ENCODE results near the gene TMEM18. TPM values are rescaled to one million over a fixed set of nuclear protein-coding genes. Genes with fewer than 3 reads are reported as not detected.

The TMEM18 gene
- total RNA-seq, 1 experiment from 2014 or later, result 33.5 TPM

- RAD21 ChIA-PET (ENCODE audit: low non-redundant PET in 1 of 2, low total read pairs in 2 of 2, uncharacterized antibody in 2 of 2, unreplicated experiment in 2 of 2), result no interaction called here
These were observed 12.8 kb upstream of the TMEM18 start for GRCh38 chr2:689877-690510.

More at GRCh38 chr2:689877-690510, 12.8 kb upstream of the TMEM18 start:
- Histone ChIP-seq H3K79me2 (ENCODE audit: insufficient read depth, low read length) (no peaks in the 10 kb centered on the region), H3K4me2 (ENCODE audit: low read length) (no peak overlapping the region), H3K4me3 (replicated peaks in 1 of 2; ENCODE audit: low read depth in 1 of 2, low read length in 2 of 2) (no peak overlapping the region), H3K36me3 (ENCODE audit: control insufficient read depth in 1 of 2, insufficient read depth in 2 of 2, low read length in 2 of 2) (no peaks in the 10 kb centered on the region), H3K27me3 (ENCODE audit: insufficient read depth, low read length) (no peaks in the 10 kb centered on the region), H3K9me2 (ENCODE audit: insufficient read depth) (no peaks in the 10 kb centered on the region), H3K9ac (ENCODE audit: low read length) (no peak overlapping the region), H4K20me1 (ENCODE audit: insufficient read depth) (no peaks in the 10 kb centered on the region), H3K27ac (ENCODE audit: low read depth, low read length) (no peak overlapping the region), H2AFZ (ENCODE audit: low read depth, low read length, poor library complexity, severe bottlenecking) (no peak overlapping the region), H3K9me3 (ENCODE audit: control insufficient read depth in 1 of 2, insufficient read depth in 1 of 2, low read depth in 1 of 2, low read length in 2 of 2) (peaks cover 0 to 5% of the 10 kb centered on the region in 2 experiments; a peak in 1 of 4 replicates), H3K4me1 (ENCODE audit: control insufficient read depth in 1 of 2, insufficient read depth in 2 of 2, low read length in 2 of 2) (no peaks in the 10 kb centered on the region; a peak in 1 of 4 replicates)
- ChIA-PET CTCF (no interaction called here), POLR2A (no interaction called here)
- intact Hi-C loops (cut with micrococcal nuclease), result no loop called here
- DNase-seq (ENCODE audit: low read depth, low spot score) (no peak), ATAC-seq (no peak)
- TF ChIP-seq ZFX (IDR thresholded peaks at IDR 0.05) (no peak), CTCF (IDR thresholded peaks at IDR 0.05 in 2 of 3, conservative IDR thresholded peaks at IDR 0.05 in 1 of 3; ENCODE audit: borderline replicate concordance in 1 of 3, insufficient read depth in 1 of 3, low read depth in 2 of 3, low read length in 2 of 3) (no peak), YY1 (IDR thresholded peaks at IDR 0.05; ENCODE audit: extremely low read depth, insufficient replicate concordance, low read depth, low read length) (no peak), POLR2AphosphoS5 (IDR thresholded peaks at IDR 0.05; ENCODE audit: low read depth, low read length) (no peak), RAD21 (IDR thresholded peaks at IDR 0.05; ENCODE audit: low read depth) (no peak), SRF (IDR thresholded peaks at IDR 0.05; ENCODE audit: low read depth) (no peak), CBX3 (IDR thresholded peaks at IDR 0.05; ENCODE audit: low read depth) (no peak), ZBTB33 (IDR thresholded peaks at IDR 0.05; ENCODE audit: extremely low read depth, insufficient replicate concordance, low read length) (no peak), FOSL1 (IDR thresholded peaks at IDR 0.05; ENCODE audit: low read depth) (no peak), EZH2phosphoT487 (IDR thresholded peaks at IDR 0.05; ENCODE audit: borderline replicate concordance) (no peak), ZNF274 (IDR thresholded peaks at IDR 0.05; ENCODE audit: low read depth, low read length) (no peak), ATF3 (IDR thresholded peaks at IDR 0.05) (no peak), JUND (IDR thresholded peaks at IDR 0.05) (no peak), SIN3A (IDR thresholded peaks at IDR 0.05; ENCODE audit: low read depth) (no peak), TCF7L2 (IDR thresholded peaks at IDR 0.05; ENCODE audit: borderline replicate concordance, extremely low read depth, insufficient read depth, insufficient read length) (no peak), SP1 (IDR thresholded peaks at IDR 0.05; ENCODE audit: low read depth) (no peak), POLR2A (IDR thresholded peaks at IDR 0.05; ENCODE audit: borderline replicate concordance, extremely low read depth, insufficient read depth, insufficient read length) (no peak), EGR1 (IDR thresholded peaks at IDR 0.05; ENCODE audit: low read depth) (no peak)
- TF ChIP-seq, protein P1, sequence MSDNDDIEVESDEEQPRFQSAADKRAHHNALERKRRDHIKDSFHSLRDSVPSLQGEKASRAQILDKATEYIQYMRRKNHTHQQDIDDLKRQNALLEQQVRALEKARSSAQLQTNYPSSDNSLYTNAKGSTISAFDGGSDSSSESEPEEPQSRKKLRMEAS (IDR thresholded peaks at IDR 0.05), result no peak
- TF ChIP-seq, protein P2, sequence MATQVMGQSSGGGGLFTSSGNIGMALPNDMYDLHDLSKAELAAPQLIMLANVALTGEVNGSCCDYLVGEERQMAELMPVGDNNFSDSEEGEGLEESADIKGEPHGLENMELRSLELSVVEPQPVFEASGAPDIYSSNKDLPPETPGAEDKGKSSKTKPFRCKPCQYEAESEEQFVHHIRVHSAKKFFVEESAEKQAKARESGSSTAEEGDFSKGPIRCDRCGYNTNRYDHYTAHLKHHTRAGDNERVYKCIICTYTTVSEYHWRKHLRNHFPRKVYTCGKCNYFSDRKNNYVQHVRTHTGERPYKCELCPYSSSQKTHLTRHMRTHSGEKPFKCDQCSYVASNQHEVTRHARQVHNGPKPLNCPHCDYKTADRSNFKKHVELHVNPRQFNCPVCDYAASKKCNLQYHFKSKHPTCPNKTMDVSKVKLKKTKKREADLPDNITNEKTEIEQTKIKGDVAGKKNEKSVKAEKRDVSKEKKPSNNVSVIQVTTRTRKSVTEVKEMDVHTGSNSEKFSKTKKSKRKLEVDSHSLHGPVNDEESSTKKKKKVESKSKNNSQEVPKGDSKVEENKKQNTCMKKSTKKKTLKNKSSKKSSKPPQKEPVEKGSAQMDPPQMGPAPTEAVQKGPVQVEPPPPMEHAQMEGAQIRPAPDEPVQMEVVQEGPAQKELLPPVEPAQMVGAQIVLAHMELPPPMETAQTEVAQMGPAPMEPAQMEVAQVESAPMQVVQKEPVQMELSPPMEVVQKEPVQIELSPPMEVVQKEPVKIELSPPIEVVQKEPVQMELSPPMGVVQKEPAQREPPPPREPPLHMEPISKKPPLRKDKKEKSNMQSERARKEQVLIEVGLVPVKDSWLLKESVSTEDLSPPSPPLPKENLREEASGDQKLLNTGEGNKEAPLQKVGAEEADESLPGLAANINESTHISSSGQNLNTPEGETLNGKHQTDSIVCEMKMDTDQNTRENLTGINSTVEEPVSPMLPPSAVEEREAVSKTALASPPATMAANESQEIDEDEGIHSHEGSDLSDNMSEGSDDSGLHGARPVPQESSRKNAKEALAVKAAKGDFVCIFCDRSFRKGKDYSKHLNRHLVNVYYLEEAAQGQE (IDR thresholded peaks at IDR 0.05; ENCODE audit: low read depth), result no peak
- no TSS peak for BruUV-seq (replicated peaks)

All from HCT116 (cell line).